ENCODE results near the gene CHST11. TPM values are rescaled to one million over a fixed set of nuclear protein-coding genes. Genes with fewer than 3 reads are reported as not detected.
"Not testable (repeated sequence)": the region's sequence is repeated elsewhere in the genome, so short reads cannot be mapped to it uniquely, and the experiment has no call there.

Gene CHST11
- total RNA-seq, 4 donors from 2014 or later, result 2.1 to 7.3 (median 4.9) TPM

DNA sequence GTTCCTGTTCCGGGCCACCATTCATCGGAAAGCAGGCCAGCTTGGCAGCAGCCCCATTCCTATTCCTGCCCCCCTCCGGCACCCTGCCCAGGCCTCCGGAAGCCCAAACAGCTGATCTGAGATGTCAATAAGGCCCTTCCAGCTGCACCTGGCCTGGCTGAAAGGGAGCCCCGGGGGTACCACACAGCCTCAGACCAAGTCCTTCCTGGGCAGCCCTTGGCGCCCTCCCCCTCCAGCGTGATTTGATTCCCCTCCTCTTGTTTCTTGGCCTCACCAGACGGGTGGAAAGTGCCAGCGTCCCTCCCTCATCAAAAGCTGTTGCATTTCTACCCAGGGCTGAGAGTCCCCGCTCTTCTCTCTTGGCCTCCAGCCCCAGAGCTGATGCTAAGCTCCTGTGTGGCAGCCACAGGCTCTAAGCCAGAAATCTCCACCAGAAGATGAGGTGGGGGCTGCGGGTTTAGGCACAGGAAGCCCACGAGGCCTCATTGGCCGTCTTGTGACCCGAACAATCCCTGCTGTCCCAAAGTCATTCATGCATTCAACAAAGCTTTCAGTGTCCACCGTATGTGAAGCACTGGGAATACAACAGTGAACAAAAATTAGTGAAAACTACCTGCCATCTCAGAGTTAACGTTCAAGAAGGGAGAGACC is 285.9 kb downstream of the CHST11 start:
- no peak for DNase-seq (ENCODE audit: low spot score in 2 of 2)
- intact Hi-C loops (cut with DNase I; ENCODE audit: low total_unique reads), result no loop called here
- TF ChIP-seq, protein P1, sequence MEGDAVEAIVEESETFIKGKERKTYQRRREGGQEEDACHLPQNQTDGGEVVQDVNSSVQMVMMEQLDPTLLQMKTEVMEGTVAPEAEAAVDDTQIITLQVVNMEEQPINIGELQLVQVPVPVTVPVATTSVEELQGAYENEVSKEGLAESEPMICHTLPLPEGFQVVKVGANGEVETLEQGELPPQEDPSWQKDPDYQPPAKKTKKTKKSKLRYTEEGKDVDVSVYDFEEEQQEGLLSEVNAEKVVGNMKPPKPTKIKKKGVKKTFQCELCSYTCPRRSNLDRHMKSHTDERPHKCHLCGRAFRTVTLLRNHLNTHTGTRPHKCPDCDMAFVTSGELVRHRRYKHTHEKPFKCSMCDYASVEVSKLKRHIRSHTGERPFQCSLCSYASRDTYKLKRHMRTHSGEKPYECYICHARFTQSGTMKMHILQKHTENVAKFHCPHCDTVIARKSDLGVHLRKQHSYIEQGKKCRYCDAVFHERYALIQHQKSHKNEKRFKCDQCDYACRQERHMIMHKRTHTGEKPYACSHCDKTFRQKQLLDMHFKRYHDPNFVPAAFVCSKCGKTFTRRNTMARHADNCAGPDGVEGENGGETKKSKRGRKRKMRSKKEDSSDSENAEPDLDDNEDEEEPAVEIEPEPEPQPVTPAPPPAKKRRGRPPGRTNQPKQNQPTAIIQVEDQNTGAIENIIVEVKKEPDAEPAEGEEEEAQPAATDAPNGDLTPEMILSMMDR (IDR thresholded peaks at IDR 0.05), result no peak
- TF ChIP-seq POLR2A (IDR thresholded peaks at IDR 0.05), result no peak
- WGBS, 2 donors, result 44 to 47% methylated on average over 16 of the region's 16 CpGs
- no peak overlapping the region for H3K4me3 ChIP-seq (ENCODE audit: low read depth, poor library complexity, severe bottlenecking)

DNA sequence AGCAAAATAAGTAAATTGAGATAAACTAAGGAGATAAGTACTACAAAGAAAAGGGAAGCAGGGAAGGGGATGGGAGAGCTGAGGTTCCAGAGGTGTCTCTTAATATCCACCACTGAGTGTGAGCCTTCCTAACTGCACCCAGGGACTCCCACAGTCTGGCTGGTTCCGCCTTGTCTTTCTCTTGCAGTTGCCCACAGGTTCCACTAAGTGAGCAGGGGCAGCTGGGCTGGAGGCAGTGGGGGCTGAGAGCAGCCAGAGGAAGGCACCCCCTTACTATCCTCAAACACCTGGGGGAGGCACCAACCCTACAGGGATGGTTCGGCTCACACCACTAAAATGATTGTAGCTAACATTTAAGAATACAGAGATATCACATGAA is 286.4 kb downstream of the CHST11 start:
- TF ChIP-seq POLR2A (IDR thresholded peaks at IDR 0.05), result no peak
- TF ChIP-seq, protein P1 (IDR thresholded peaks at IDR 0.05), result no peak
- intact Hi-C loops (cut with DNase I; ENCODE audit: low total_unique reads), result no loop called here
- no peak overlapping the region for H3K4me3 ChIP-seq (ENCODE audit: low read depth, poor library complexity, severe bottlenecking)
- 87 to 98% methylated on average over 2 of the region's 2 CpGs for WGBS, 2 donors
- no peak for DNase-seq (ENCODE audit: low spot score in 2 of 2)

DNA sequence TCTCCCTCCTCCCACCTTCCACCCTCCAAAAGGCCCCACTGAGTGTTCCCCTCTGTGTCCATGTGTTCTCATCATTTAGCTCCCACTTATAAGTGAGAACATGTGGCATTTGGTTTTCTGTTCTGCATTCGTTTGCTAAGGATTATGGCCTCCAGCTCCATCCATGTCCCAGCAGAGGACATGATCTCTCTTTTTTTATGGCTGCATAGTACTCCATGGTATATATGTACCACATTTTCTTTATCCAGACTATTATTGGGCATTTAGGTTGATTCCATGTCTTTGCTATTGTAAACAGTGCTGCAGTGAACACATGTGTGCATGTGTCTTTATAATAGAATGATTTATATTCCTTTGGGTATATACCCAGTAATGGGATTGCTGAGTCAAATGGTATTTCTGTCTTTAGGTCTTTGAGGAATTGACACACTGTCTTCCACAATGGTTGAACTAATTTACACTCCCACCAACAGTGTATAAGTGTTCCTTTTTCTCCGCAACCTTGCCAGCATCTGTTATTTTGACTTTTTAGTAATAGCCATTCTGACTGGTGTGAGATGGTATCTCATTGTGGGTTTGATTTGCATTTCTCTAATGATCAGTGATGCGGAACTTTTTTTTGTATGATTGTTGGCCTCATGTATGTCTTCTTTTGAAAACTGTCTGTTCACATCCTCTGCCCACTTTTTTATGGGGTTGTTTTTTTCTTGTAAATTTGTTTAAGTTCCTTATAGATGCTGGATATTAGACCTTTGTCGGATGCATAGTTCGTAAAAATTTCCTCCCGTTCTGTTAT is 287.2 kb downstream of the CHST11 start:
- WGBS, 2 donors, result 91 to 96% methylated on average over 6 of the region's 6 CpGs
- H3K4me3 ChIP-seq (ENCODE audit: low read depth, poor library complexity, severe bottlenecking); DNase-seq (ENCODE audit: low spot score in 2 of 2); intact Hi-C loops (cut with DNase I; ENCODE audit: low total_unique reads): not testable (repeated sequence)

DNA sequence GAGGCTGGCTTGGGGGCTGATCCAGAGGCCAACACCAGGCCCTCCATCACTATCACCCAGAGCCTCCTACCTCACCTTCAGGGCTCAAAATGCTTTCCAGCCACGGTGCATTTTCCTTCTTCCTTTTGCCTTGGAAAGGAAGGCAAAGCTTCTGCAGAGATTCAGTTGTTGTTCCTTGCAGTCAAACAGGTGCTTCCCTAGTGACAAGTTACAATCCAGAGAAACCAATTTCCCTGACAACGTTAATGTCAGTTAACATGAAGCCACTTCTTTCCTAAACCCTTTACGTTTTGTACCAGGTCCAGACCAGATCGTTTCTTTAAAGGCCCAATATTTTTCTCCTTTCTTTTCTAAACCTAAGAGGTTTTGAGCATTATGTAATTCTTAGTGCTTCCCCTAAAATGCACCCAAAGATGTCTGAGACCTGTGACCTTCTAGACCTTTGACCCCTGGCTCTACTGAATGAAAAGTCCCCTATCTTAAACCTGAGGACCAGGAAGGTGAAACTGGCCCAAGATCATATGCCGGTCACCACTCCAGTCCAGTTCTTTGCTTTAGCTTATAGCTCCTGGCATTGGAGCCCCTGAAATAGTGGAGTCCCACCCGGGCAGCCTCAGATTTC is 289.8 kb downstream of the CHST11 start:
- no peak overlapping the region for H3K4me3 ChIP-seq (ENCODE audit: low read depth, poor library complexity, severe bottlenecking)
- peak in 1 of 2 donors; percentile 31 for DNase-seq (ENCODE audit: low spot score in 2 of 2)
- WGBS, 2 donors, result 72% methylated on average over 6 of the region's 6 CpGs
- TF ChIP-seq POLR2A (IDR thresholded peaks at IDR 0.05), result no peak
- TF ChIP-seq, protein P1 (IDR thresholded peaks at IDR 0.05), result no peak
- intact Hi-C loops (cut with DNase I; ENCODE audit: low total_unique reads), result no loop called here

DNA sequence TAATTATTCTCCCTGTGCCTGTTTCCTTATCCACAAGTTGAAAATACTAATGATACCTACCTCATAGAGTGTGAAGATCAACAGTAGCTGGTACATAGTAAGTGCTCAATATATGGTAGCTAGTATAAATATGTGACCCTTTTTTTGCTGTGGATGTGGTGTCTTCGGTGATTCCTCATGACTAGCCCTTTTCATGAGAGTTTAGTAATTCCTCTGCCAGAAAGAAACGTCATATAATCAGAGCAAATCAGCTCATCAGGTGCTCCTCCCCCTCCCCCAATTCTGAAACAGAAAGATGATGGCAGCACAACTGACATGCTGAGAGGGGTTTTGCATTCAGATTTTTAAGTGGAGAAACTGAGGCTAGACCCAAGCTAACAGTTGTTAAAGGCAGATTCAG is 290.6 kb downstream of the CHST11 start:
- no peak for TF ChIP-seq POLR2A (IDR thresholded peaks at IDR 0.05)
- TF ChIP-seq, protein P1 (IDR thresholded peaks at IDR 0.05), result no peak
- DNase-seq (ENCODE audit: low spot score in 2 of 2), result no peak
- intact Hi-C loops (cut with DNase I; ENCODE audit: low total_unique reads), result no loop called here
- 62 to 82% methylated on average over 2 of the region's 2 CpGs for WGBS, 2 donors
- no peak overlapping the region for H3K4me3 ChIP-seq (ENCODE audit: low read depth, poor library complexity, severe bottlenecking)

DNA sequence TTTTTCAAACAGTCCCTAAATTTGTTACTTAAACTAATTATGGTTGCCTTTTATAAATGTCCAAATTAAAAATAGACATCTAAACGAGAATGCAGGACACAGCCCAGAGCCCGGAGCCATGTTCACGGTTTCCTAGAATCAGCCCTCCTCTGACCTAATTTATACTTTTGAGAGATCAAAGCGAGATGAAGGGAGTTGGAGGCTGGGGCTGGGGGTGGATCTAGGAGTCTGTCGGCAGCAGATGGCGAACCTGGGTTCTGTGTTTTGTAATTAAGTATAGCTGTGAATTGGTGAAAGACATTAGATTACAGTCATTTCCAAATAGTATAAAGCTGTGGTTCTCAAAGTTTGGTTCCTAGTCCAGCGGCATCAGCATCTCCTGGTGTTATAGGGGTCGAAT is 291.2 kb downstream of the CHST11 start:
- intact Hi-C loops (cut with DNase I; ENCODE audit: low total_unique reads), result no loop called here
- WGBS, 2 donors, result 45 to 46% methylated on average over 8 of the region's 8 CpGs
- DNase-seq (ENCODE audit: low spot score in 2 of 2), result peak in 1 of 2 donors; percentile 76
- H3K4me3 ChIP-seq (ENCODE audit: low read depth, poor library complexity, severe bottlenecking), result no peak overlapping the region
- no peak for TF ChIP-seq POLR2A (IDR thresholded peaks at IDR 0.05)
- TF ChIP-seq, protein P1 (IDR thresholded peaks at IDR 0.05), result no peak
